GM12801 (cell line): ENCODE data around the gene SHF.

Experiments
- CTCF ChIP-seq: IDR thresholded peaks from one replicate; pipeline ENCODE4 v1.5.1; 2011; ENCODE audit warnings: control low read depth; ENCODE audit not compliant: insufficient read length; ENCODE audit errors: extremely low read depth

SHF gene

GRCh38 chr15:45121020-45121419, 66.7 kb downstream of the SHF start:
- no peak for TF ChIP-seq CTCF

GRCh38 chr15:45120081-45120972, 67.4 kb downstream of the SHF start:
- TF ChIP-seq CTCF: no peak

GRCh38 chr15:45118996-45119395, 68.8 kb downstream of the SHF start:
- no peak for TF ChIP-seq CTCF

GRCh38 chr15:45118131-45118588, 69.6 kb downstream of the SHF start:
- peak; percentile 91 for TF ChIP-seq CTCF

- no peak for TF ChIP-seq CTCF
Measured at GRCh38 chr15:45117308-45118130, 70.2 kb downstream of the SHF start.
